B cell (primary cell): ENCODE results near the gene CDH16.

Source experiments
- CTCF ChIP-seq: fragments of 200-600 bp; IDR thresholded peaks from one replicate; pipeline ENCODE4 v1.8.0; 2022; ENCODE audit warnings: antibody characterized with exemption, mild to moderate bottlenecking
- EZH2 ChIP-seq: IDR thresholded peaks from 2 replicates; pipeline ENCODE4 v1.6.1; 2012; ENCODE audit warnings: borderline replicate concordance, low read depth, mild to moderate bottlenecking, moderate library complexity, low read length; ENCODE audit not compliant: insufficient read depth, poor library complexity, severe bottlenecking

- TF ChIP-seq CTCF (no peak), EZH2 (no peak)
Observed at GRCh38 chr16:66874079-66874775, 44.5 kb downstream of the CDH16 start.
